Keratinocyte (primary cell): ENCODE measurements around the gene GRK3. TPM values are rescaled to one million over a fixed set of nuclear protein-coding genes. Genes with fewer than 3 reads are reported as not detected.

ENCODE experiments used
- DNase-seq: peaks from one replicate; pipeline ENCODE4 v3.0.0-alpha.2; 2011; ENCODE audit warnings: low read depth, missing footprints, low spot score
- FAIRE-seq: peaks from 2 replicates; lab custom pipeline; 2011; peaks lifted over from hg19 to GRCh38; lab: Jason Lieb, UNC
- H2AFZ ChIP-seq: 2 replicates; pipeline ENCODE4 v1.6.0; 2012; ENCODE audit warnings: low read length, control low read depth, inconsistent platforms; ENCODE audit not compliant: control insufficient read depth
- H3K27ac ChIP-seq: 2 replicates; pipeline ENCODE4 v1.5.1; 2011; ENCODE audit warnings: low read length; ENCODE audit not compliant: control insufficient read depth, insufficient read depth
- H3K27me3 ChIP-seq: 3 replicates; pipeline ENCODE4 v1.6.0; 2011; ENCODE audit warnings: low read length; ENCODE audit not compliant: control insufficient read depth, insufficient read depth; ENCODE audit errors: extremely low read depth
- H3K36me3 ChIP-seq, 2 experiments: 2 replicates in 1 of 2; 3 replicates in 1 of 2; pipeline ENCODE4 v1.5.1; 2011; ENCODE audit warnings: low read length in 2 of 2, mild to moderate bottlenecking in 1 of 2; ENCODE audit not compliant: control insufficient read depth in 2 of 2, insufficient read depth in 2 of 2; ENCODE audit errors: extremely low read depth in 1 of 2
- H3K4me1 ChIP-seq: 3 replicates; pipeline ENCODE4 v1.5.1; 2011; ENCODE audit warnings: low read length; ENCODE audit not compliant: control insufficient read depth, insufficient read depth; ENCODE audit errors: extremely low read depth
- H3K4me2 ChIP-seq: 3 replicates; pipeline ENCODE4 v1.6.0; 2011; ENCODE audit warnings: low read depth, low read length; ENCODE audit not compliant: control insufficient read depth, insufficient read depth; ENCODE audit errors: extremely low read depth
- H3K4me3 ChIP-seq, 3 experiments: fragments of 200-600 bp in 1 of 3; sonication (generic) in 1 of 3; 2 replicates in 2 of 3; 3 replicates in 1 of 3; pipeline ENCODE4 v1.5.1; 2011 to 2016; ENCODE audit warnings: low read length in 3 of 3, mild to moderate bottlenecking in 3 of 3, control low read depth in 2 of 3, inconsistent platforms in 1 of 3, low read depth in 1 of 3, mixed read lengths in 1 of 3, mixed run types in 1 of 3, moderate library complexity in 1 of 3; ENCODE audit not compliant: control insufficient read depth in 2 of 3, insufficient read depth in 2 of 3; ENCODE audit errors: extremely low read depth in 1 of 3
- H3K79me2 ChIP-seq: 2 replicates; pipeline ENCODE4 v1.6.0; 2012; ENCODE audit warnings: low read length; ENCODE audit not compliant: control insufficient read depth, insufficient read depth
- H3K9ac ChIP-seq: 3 replicates; pipeline ENCODE4 v1.6.0; 2011; ENCODE audit warnings: low read length; ENCODE audit not compliant: control insufficient read depth, insufficient read depth; ENCODE audit errors: extremely low read depth
- H3K9me1 ChIP-seq: 3 replicates; pipeline ENCODE4 v1.6.0; 2011; ENCODE audit warnings: low read length; ENCODE audit not compliant: control insufficient read depth, insufficient read depth; ENCODE audit errors: extremely low read depth
- H3K9me3 ChIP-seq: 2 replicates; pipeline ENCODE4 v1.5.1; 2012; ENCODE audit warnings: low read depth, low read length; ENCODE audit not compliant: control insufficient read depth
- H4K20me1 ChIP-seq: 3 replicates; pipeline ENCODE4 v1.6.0; 2011; ENCODE audit warnings: low read length; ENCODE audit not compliant: control insufficient read depth, insufficient read depth; ENCODE audit errors: extremely low read depth
- CTCF ChIP-seq, 3 experiments: IDR thresholded peaks in 1 of 3; conservative IDR thresholded peaks in 1 of 3; optimal IDR thresholded peaks in 1 of 3; 2 replicates in 2 of 3; 3 replicates in 1 of 3; pipeline versions ENCODE3 to v1.5.1; 2011; ENCODE audit warnings: low read length in 3 of 3, mild to moderate bottlenecking in 3 of 3, moderate library complexity in 2 of 3, control low read depth in 1 of 3, inconsistent platforms in 1 of 3; ENCODE audit not compliant: insufficient read depth in 2 of 3; ENCODE audit errors: extremely low read depth in 1 of 3
- EZH2 ChIP-seq: IDR thresholded peaks from one replicate; pipeline ENCODE4 v1.6.1; 2012; ENCODE audit warnings: inconsistent platforms, mild to moderate bottlenecking, low read length, moderate library complexity
- dilution Hi-C: fragments of 300-500 bp; cut with MboI; formaldehyde crosslinking; loops from one replicate; pipeline ENCODE4 v1.7.0; 2020; ENCODE audit warnings: low sequenced_read_pairs; ENCODE audit not compliant: extremely low pct_ligation_motif_present
- polyA plus RNA-seq, 5 experiments: library from polyadenylated mRNA; depleted of rRNA in 3 of 5; stranded (reverse) in 3 of 5; stranded (forward) in 1 of 5; unstranded in 1 of 5; fragments of >200 nt; gene quantifications; 1 replicate in 1 of 5; 2 replicates in 3 of 5; 3 replicates in 1 of 5; pipeline versions ENCODE4 v1.2.1 to v1.2.3, GENCODE V29; 2011 to 2012; ENCODE audit warnings: missing spikeins in 2 of 5, low read depth in 1 of 5, low replicate concordance in 1 of 5

The GRK3 gene
- polyA plus RNA-seq, 1 donor (not counting 4 experiments of a cell fraction or from before 2014, with no cell fraction given): 8.1 TPM

GRCh38 chr22:25554689-25555088, 9.8 kb upstream of the GRK3 start:
- H3K79me2 ChIP-seq: no peaks in the 10 kb centered on the region
- DNase-seq (no peak), FAIRE-seq (no peak)
- no peak overlapping the region for H3K4me2 ChIP-seq
- H3K27ac ChIP-seq: no peak overlapping the region
- no peaks in the 10 kb centered on the region for H3K9me3 ChIP-seq
- H3K9ac ChIP-seq: no peak overlapping the region
- no peaks in the 10 kb centered on the region for H3K9me1 ChIP-seq
- dilution Hi-C loops: no loop called here
- H3K27me3 ChIP-seq: no peaks in the 10 kb centered on the region
- no peak overlapping the region for H2AFZ ChIP-seq
- H3K36me3 ChIP-seq: no peaks in the 10 kb centered on the region
- TF ChIP-seq CTCF (optimal IDR thresholded peaks at IDR 0.05 in 1 of 3, IDR thresholded peaks at IDR 0.05 in 1 of 3, conservative IDR thresholded peaks at IDR 0.05 in 1 of 3; ENCODE audit: extremely low read depth in 1 of 3, insufficient read depth in 2 of 3, low read length in 3 of 3) (no peak), EZH2 (no peak)
- H4K20me1 ChIP-seq: no peaks in the 10 kb centered on the region
- no peak overlapping the region for H3K4me3 ChIP-seq
- H3K4me1 ChIP-seq: peaks cover 4% of the 10 kb centered on the region

- dilution Hi-C loops: no loop called here
- no peak overlapping the region for H3K27ac ChIP-seq
- H3K4me2 ChIP-seq: no peak overlapping the region
- no peaks in the 10 kb centered on the region for H4K20me1 ChIP-seq
- no peak overlapping the region for H3K9ac ChIP-seq
- no peaks in the 10 kb centered on the region for H3K27me3 ChIP-seq
- no peaks in the 10 kb centered on the region for H3K36me3 ChIP-seq
- FAIRE-seq (no peak), DNase-seq (no peak)
- TF ChIP-seq CTCF (optimal IDR thresholded peaks at IDR 0.05 in 1 of 3, IDR thresholded peaks at IDR 0.05 in 1 of 3, conservative IDR thresholded peaks at IDR 0.05 in 1 of 3; ENCODE audit: extremely low read depth in 1 of 3, insufficient read depth in 2 of 3, low read length in 3 of 3): no peak
- no peak for TF ChIP-seq EZH2
- H3K9me3 ChIP-seq: no peaks in the 10 kb centered on the region
- H3K4me3 ChIP-seq: no peak overlapping the region
- no peaks in the 10 kb centered on the region for H3K79me2 ChIP-seq
- H3K9me1 ChIP-seq: no peaks in the 10 kb centered on the region
- no peak overlapping the region for H2AFZ ChIP-seq
- peaks cover 4% of the 10 kb centered on the region for H3K4me1 ChIP-seq
Observed at GRCh38 chr22:25555586-25555985, 8.9 kb upstream of the GRK3 start.
